Neural progenitor cell (in vitro differentiated cells): ENCODE measurements around the gene INO80C. TPM values are rescaled to one million over a fixed set of nuclear protein-coding genes. Genes with fewer than 3 reads are reported as not detected.

Experiments
- DNase-seq: peaks from one replicate; pipeline ENCODE4 v3.0.0-alpha.2; 2016; ENCODE audit warnings: low spot score
- H2AFZ ChIP-seq: fragments of 200-600 bp; sonication (generic); replicated peaks from 2 replicates; pipeline ENCODE4 v1.6.1; 2016; ENCODE audit warnings: antibody characterized with exemption
- H3F3A ChIP-seq: fragments of 200-600 bp; sonication (generic); 2 replicates; pipeline ENCODE4 v1.6.1; 2016; ENCODE audit warnings: antibody characterized with exemption, low read depth
- H3K27ac ChIP-seq: fragments of 200-600 bp; sonication (generic); 2 replicates; pipeline ENCODE4 v1.5.1; 2016; ENCODE audit warnings: mild to moderate bottlenecking
- H3K27me3 ChIP-seq: fragments of 200-600 bp; sonication (generic); 2 replicates; pipeline ENCODE4 v1.6.1; 2016; ENCODE audit warnings: mild to moderate bottlenecking, moderate library complexity
- H3K36me3 ChIP-seq: fragments of 200-600 bp; sonication (generic); 2 replicates; pipeline ENCODE4 v1.5.1; 2016
- H3K4me1 ChIP-seq: fragments of 200-600 bp; sonication (generic); 2 replicates; pipeline ENCODE4 v1.6.1; 2016; ENCODE audit warnings: mixed run types
- H3K4me2 ChIP-seq: fragments of 200-600 bp; sonication (generic); 2 replicates; pipeline ENCODE4 v1.6.1; 2016
- H3K4me3 ChIP-seq: fragments of 200-600 bp; sonication (generic); 2 replicates; pipeline ENCODE4 v1.5.1; 2016
- H3K79me2 ChIP-seq: fragments of 200-600 bp; sonication (generic); 2 replicates; pipeline ENCODE4 v1.6.1; 2016; ENCODE audit warnings: low read depth
- H3K9ac ChIP-seq: fragments of 200-600 bp; sonication (generic); 2 replicates; pipeline ENCODE4 v1.6.1; 2016
- H3K9me3 ChIP-seq: fragments of 200-600 bp; sonication (generic); 2 replicates; pipeline ENCODE4 v1.5.1; 2016; ENCODE audit warnings: low read depth
- H4K20me1 ChIP-seq: fragments of 200-600 bp; sonication (generic); 2 replicates; pipeline ENCODE4 v1.6.1; 2016; ENCODE audit warnings: low read depth
- H3K27ac Mint-ChIP-seq: 3 replicates; pipeline ENCODE4 v1.8.0; 2021; ENCODE audit warnings: mixed read lengths
- H3K27me3 Mint-ChIP-seq: 2 replicates; pipeline ENCODE4 v1.8.0; 2022; ENCODE audit warnings: low read depth, mild to moderate bottlenecking, inconsistent platforms, moderate library complexity, mixed read lengths; ENCODE audit not compliant: insufficient read depth
- H3K36me3 Mint-ChIP-seq: 3 replicates; pipeline ENCODE4 v1.8.0; 2021; ENCODE audit warnings: mixed read lengths
- H3K4me1 Mint-ChIP-seq: 3 replicates; pipeline ENCODE4 v1.8.0; 2021; ENCODE audit warnings: mixed read lengths
- H3K4me3 Mint-ChIP-seq: 3 replicates; pipeline ENCODE4 v1.8.0; 2021; ENCODE audit warnings: mild to moderate bottlenecking, moderate library complexity, mixed read lengths
- H3K9me3 Mint-ChIP-seq: 3 replicates; pipeline ENCODE4 v1.8.0; 2020; ENCODE audit warnings: mixed read lengths
- CTCF ChIP-seq: fragments of 200-600 bp; sonication (generic); IDR thresholded peaks from 2 replicates; pipeline ENCODE4 v1.5.1; 2017; ENCODE audit warnings: antibody characterized with exemption, mild to moderate bottlenecking
- EZH2 ChIP-seq: fragments of 200-600 bp; sonication (generic); IDR thresholded peaks from 2 replicates; pipeline ENCODE4 v1.6.1; 2017; ENCODE audit warnings: antibody characterized with exemption, mild to moderate bottlenecking, moderate library complexity
- EZH2phosphoT487 ChIP-seq: fragments of 200-600 bp; sonication (generic); IDR thresholded peaks from 2 replicates; pipeline ENCODE4 v1.6.1; 2017; ENCODE audit warnings: antibody characterized with exemption
- total RNA-seq: library from RNA; depleted of rRNA; stranded (reverse); fragments of >200 nt; gene quantifications from 2 replicates; pipeline ENCODE4 v1.2.3, GENCODE V29; 2015; ENCODE audit warnings: low replicate concordance

Gene INO80C
- total RNA-seq, 1 donor from 2014 or later, result 13.2 TPM

GRCh38 chr18:35517715-35518114 lies 20.0 kb upstream of the INO80C start:
- peaks cover 6% of the 10 kb centered on the region for H3K4me1 ChIP-seq
- H3K9me3 Mint-ChIP-seq, result no peaks in the 10 kb centered on the region

GRCh38 chr18:35516789-35517188 lies 19.0 kb upstream of the INO80C start:
- no peak overlapping the region for H3K4me2 ChIP-seq
- DNase-seq, result no peak
- no peaks in the 10 kb centered on the region for H3K9me3 ChIP-seq
- no peaks in the 10 kb centered on the region for H3F3A ChIP-seq
- no peak overlapping the region for H3K27ac ChIP-seq
- H3K4me1 ChIP-seq, result peaks cover 6% of the 10 kb centered on the region
- no peak overlapping the region for H2AFZ ChIP-seq
- H3K27me3 Mint-ChIP-seq, result peaks cover 11% of the 10 kb centered on the region
- no peaks in the 10 kb centered on the region for H3K27me3 ChIP-seq
- no peak overlapping the region for H3K9ac ChIP-seq
- H4K20me1 ChIP-seq, result no peaks in the 10 kb centered on the region
- no peaks in the 10 kb centered on the region for H3K36me3 Mint-ChIP-seq
- H3K27ac Mint-ChIP-seq, result no peak overlapping the region
- no peak overlapping the region for H3K4me3 ChIP-seq
- H3K4me1 Mint-ChIP-seq, result peaks cover 27% of the 10 kb centered on the region
- H3K4me3 Mint-ChIP-seq, result no peak overlapping the region
- TF ChIP-seq CTCF (no peak), EZH2phosphoT487 (no peak), EZH2 (no peak)
- no peaks in the 10 kb centered on the region for H3K36me3 ChIP-seq
- no peaks in the 10 kb centered on the region for H3K9me3 Mint-ChIP-seq
- H3K79me2 ChIP-seq, result no peaks in the 10 kb centered on the region

More at GRCh38 chr18:35517715-35518114, 20.0 kb upstream of the INO80C start:
- Histone ChIP-seq H2AFZ (no peak overlapping the region), H3K9me3 (no peaks in the 10 kb centered on the region), H3K4me2 (no peak overlapping the region), H3K4me3 (no peak overlapping the region), H3K27ac (no peak overlapping the region), H3F3A (no peaks in the 10 kb centered on the region), H4K20me1 (no peaks in the 10 kb centered on the region), H3K79me2 (no peaks in the 10 kb centered on the region), H3K27me3 (no peaks in the 10 kb centered on the region), H3K9ac (no peak overlapping the region), H3K36me3 (no peaks in the 10 kb centered on the region)
- no peaks in the 10 kb centered on the region for H3K36me3 Mint-ChIP-seq
- no peak for TF ChIP-seq EZH2phosphoT487
- H3K27ac Mint-ChIP-seq, result no peak overlapping the region
- H3K4me3 Mint-ChIP-seq, result no peak overlapping the region
- no peak for DNase-seq
- peaks cover 8% of the 10 kb centered on the region for H3K27me3 Mint-ChIP-seq
- peaks cover 29% of the 10 kb centered on the region for H3K4me1 Mint-ChIP-seq

- Mint-ChIP-seq H3K27ac (no peak overlapping the region), H3K9me3 (no peaks in the 10 kb centered on the region), H3K4me3 (no peak overlapping the region), H3K36me3 (no peaks in the 10 kb centered on the region), H3K4me1 (peaks cover 27% of the 10 kb centered on the region), H3K27me3 (peaks cover 11% of the 10 kb centered on the region)
- Histone ChIP-seq H3K4me2 (no peak overlapping the region), H3K4me3 (no peak overlapping the region), H3K27ac (no peak overlapping the region), H3K4me1 (peaks cover 6% of the 10 kb centered on the region), H3K9me3 (no peaks in the 10 kb centered on the region), H3F3A (no peaks in the 10 kb centered on the region), H2AFZ (peak overlapping the region; percentile 80), H3K79me2 (no peaks in the 10 kb centered on the region), H3K9ac (no peak overlapping the region), H3K27me3 (no peaks in the 10 kb centered on the region), H4K20me1 (no peaks in the 10 kb centered on the region), H3K36me3 (no peaks in the 10 kb centered on the region)
- DNase-seq, result no peak
- TF ChIP-seq EZH2 (no peak), CTCF (no peak), EZH2phosphoT487 (no peak)
These were observed 18.6 kb upstream of the INO80C start for GRCh38 chr18:35516351-35516750.

GRCh38 chr18:35515460-35516130 lies 17.8 kb upstream of the INO80C start:
- no peak overlapping the region for H3K4me3 Mint-ChIP-seq
- H3K4me1 ChIP-seq, result peaks cover 6% of the 10 kb centered on the region
- no peak overlapping the region for H3K27ac ChIP-seq
- H3K4me3 ChIP-seq, result no peak overlapping the region
- no peaks in the 10 kb centered on the region for H3K27me3 ChIP-seq
- H3F3A ChIP-seq, result no peaks in the 10 kb centered on the region
- H3K27me3 Mint-ChIP-seq, result peaks cover 9% of the 10 kb centered on the region
- peak overlapping the region; percentile 80 for H2AFZ ChIP-seq
- no peaks in the 10 kb centered on the region for H4K20me1 ChIP-seq
- no peaks in the 10 kb centered on the region for H3K36me3 ChIP-seq
- H3K9me3 Mint-ChIP-seq, result no peaks in the 10 kb centered on the region
- no peaks in the 10 kb centered on the region for H3K79me2 ChIP-seq
- no peak overlapping the region for H3K27ac Mint-ChIP-seq
- H3K4me2 ChIP-seq, result no peak overlapping the region
- no peak for DNase-seq
- H3K4me1 Mint-ChIP-seq, result peaks cover 30% of the 10 kb centered on the region
- no peak overlapping the region for H3K9ac ChIP-seq
- TF ChIP-seq CTCF, result no peak
- TF ChIP-seq EZH2phosphoT487, result no peak
- no peak for TF ChIP-seq EZH2
- H3K36me3 Mint-ChIP-seq, result no peaks in the 10 kb centered on the region
- H3K9me3 ChIP-seq, result no peaks in the 10 kb centered on the region
